Breast epithelium (tissue), 3 donors: ENCODE data around the gene BMP2K.

Experiments
- POLR2A ChIP-seq: fragments of 450-650 bp; IDR thresholded peaks from one replicate; pipeline ENCODE4 v1.6.1; 2016; ENCODE audit warnings: antibody characterized with exemption, mild to moderate bottlenecking, moderate library complexity
- POLR2AphosphoS5 ChIP-seq, 3 donors: sonication (generic); formaldehyde crosslinking; IDR thresholded peaks; one replicate each; pipeline ENCODE4 v1.6.1; 2017; ENCODE audit warnings: antibody characterized with exemption in 3 of 3
- TF ChIP-seq, protein P1 (sequence below), 3 donors: fragments of 450-650 bp; IDR thresholded peaks; one replicate each; pipeline ENCODE4 v1.5.1; 2016 to 2017; ENCODE audit warnings: antibody characterized with exemption in 3 of 3, mild to moderate bottlenecking in 3 of 3, moderate library complexity in 3 of 3

DNA sequence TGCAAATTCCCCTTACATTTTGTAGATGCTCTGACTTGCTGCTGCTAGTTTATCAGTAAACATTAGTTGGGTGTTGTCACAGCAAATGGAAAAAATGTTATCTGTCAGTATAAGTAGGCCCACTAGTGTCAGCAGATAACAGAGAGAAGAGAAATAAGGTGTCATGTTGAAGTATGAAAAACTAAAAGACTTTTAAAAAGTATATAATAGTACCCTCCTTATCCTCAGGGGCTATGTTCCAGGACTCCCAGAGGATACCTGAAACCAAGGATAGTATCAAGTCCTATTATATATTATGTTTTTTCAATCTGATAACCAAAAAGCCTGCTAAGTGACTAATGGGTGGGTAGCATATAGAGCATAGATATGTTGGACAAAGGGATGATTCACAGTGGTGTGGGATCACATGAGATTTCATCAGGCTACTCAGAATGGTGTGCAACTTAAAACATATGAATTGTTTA is 11.6 kb upstream of the BMP2K start:
- TF ChIP-seq, protein P1, sequence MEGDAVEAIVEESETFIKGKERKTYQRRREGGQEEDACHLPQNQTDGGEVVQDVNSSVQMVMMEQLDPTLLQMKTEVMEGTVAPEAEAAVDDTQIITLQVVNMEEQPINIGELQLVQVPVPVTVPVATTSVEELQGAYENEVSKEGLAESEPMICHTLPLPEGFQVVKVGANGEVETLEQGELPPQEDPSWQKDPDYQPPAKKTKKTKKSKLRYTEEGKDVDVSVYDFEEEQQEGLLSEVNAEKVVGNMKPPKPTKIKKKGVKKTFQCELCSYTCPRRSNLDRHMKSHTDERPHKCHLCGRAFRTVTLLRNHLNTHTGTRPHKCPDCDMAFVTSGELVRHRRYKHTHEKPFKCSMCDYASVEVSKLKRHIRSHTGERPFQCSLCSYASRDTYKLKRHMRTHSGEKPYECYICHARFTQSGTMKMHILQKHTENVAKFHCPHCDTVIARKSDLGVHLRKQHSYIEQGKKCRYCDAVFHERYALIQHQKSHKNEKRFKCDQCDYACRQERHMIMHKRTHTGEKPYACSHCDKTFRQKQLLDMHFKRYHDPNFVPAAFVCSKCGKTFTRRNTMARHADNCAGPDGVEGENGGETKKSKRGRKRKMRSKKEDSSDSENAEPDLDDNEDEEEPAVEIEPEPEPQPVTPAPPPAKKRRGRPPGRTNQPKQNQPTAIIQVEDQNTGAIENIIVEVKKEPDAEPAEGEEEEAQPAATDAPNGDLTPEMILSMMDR (IDR thresholded peaks at IDR 0.05), result no peak
- TF ChIP-seq POLR2AphosphoS5 (IDR thresholded peaks at IDR 0.05) (no peak), POLR2A (no peak)
